Smooth muscle cell (in vitro differentiated cells): ENCODE measurements around the gene BEAN1. TPM values are rescaled to one million over a fixed set of nuclear protein-coding genes. Genes with fewer than 3 reads are reported as not detected.

ENCODE experiments used
- DNase-seq: peaks from one replicate; lab custom pipeline; 2025; ENCODE audit not compliant: unreplicated experiment; lab: John Stamatoyannopoulos, UW
- H2AFZ ChIP-seq: fragments of 200-600 bp; sonication (generic); 2 replicates; pipeline ENCODE4 v1.6.0; 2016; ENCODE audit warnings: antibody characterized with exemption, low read depth, mild to moderate bottlenecking
- H3F3A ChIP-seq: fragments of 200-600 bp; sonication (generic); 2 replicates; pipeline ENCODE4 v1.6.0; 2017; ENCODE audit warnings: antibody characterized with exemption, low read depth
- H3K27ac ChIP-seq: fragments of 200-600 bp; sonication (generic); 2 replicates; pipeline ENCODE4 v1.5.1; 2016; ENCODE audit warnings: low read depth, mild to moderate bottlenecking
- H3K27me3 ChIP-seq: fragments of 200-600 bp; sonication (generic); 2 replicates; pipeline ENCODE4 v1.6.1; 2016; ENCODE audit warnings: low read depth, mild to moderate bottlenecking
- H3K36me3 ChIP-seq: fragments of 200-600 bp; sonication (generic); 2 replicates; pipeline ENCODE4 v1.5.1; 2016; ENCODE audit warnings: low read depth
- H3K4me1 ChIP-seq: fragments of 200-600 bp; sonication (generic); 2 replicates; pipeline ENCODE4 v1.5.1; 2016; ENCODE audit warnings: low read depth
- H3K4me2 ChIP-seq: fragments of 200-600 bp; sonication (generic); 2 replicates; pipeline ENCODE4 v1.6.0; 2016; ENCODE audit warnings: mild to moderate bottlenecking
- H3K4me3 ChIP-seq: fragments of 200-600 bp; sonication (generic); 2 replicates; pipeline ENCODE4 v1.5.1; 2016; ENCODE audit warnings: mild to moderate bottlenecking
- H3K79me2 ChIP-seq: fragments of 200-600 bp; sonication (generic); 2 replicates; pipeline ENCODE4 v1.6.0; 2016; ENCODE audit warnings: low read depth, mild to moderate bottlenecking
- H3K9ac ChIP-seq: fragments of 200-600 bp; sonication (generic); 2 replicates; pipeline ENCODE4 v1.6.0; 2016; ENCODE audit warnings: low read depth
- H3K9me3 ChIP-seq: fragments of 200-600 bp; sonication (generic); replicated peaks from 2 replicates; pipeline ENCODE4 v1.5.1; 2016; ENCODE audit warnings: low read depth
- H4K20me1 ChIP-seq: fragments of 200-600 bp; sonication (generic); 2 replicates; pipeline ENCODE4 v1.6.0; 2016; ENCODE audit warnings: low read depth
- WGBS: methylation state at CpG from one replicate; pipeline ENCODE4 v1.1.7; 2016; ENCODE audit warnings: low lambda C conversion rate; 5-methylcytosine and 5-hydroxymethylcytosine counted together
- polyA plus RNA-seq: library from polyadenylated mRNA; unstranded; fragments of >200 nt; fragmentation: Nextera tagmentation; extraction: Ambion mirVana; gene quantifications from 2 replicates; pipeline ENCODE4 v1.2.1, GENCODE V29; 2016
- total RNA-seq: library from RNA; depleted of rRNA; stranded (reverse); fragments of >200 nt; gene quantifications from 2 replicates; pipeline ENCODE4 v1.2.3, GENCODE V29; 2014
- TF ChIP-seq, protein P1 (sequence below): fragments of 200-600 bp; sonication (generic); IDR thresholded peaks from 2 replicates; pipeline ENCODE4 v1.5.1; 2017; ENCODE audit warnings: borderline replicate concordance, mild to moderate bottlenecking, antibody characterized with exemption; ENCODE audit not compliant: insufficient read depth, poor library complexity, severe bottlenecking

Gene BEAN1
- total and polyA plus RNA-seq, 2 experiments from 2014 or later: 0.94 to 4.9 TPM

GRCh38 chr16:66382171-66382965, 44.7 kb upstream of the BEAN1 start:
- 44% methylated on average over 13 of the region's 13 CpGs for WGBS
- peak overlapping the region; percentile 95 for H3K27ac ChIP-seq
- no peaks in the 10 kb centered on the region for H3K27me3 ChIP-seq
- TF ChIP-seq, protein P1, sequence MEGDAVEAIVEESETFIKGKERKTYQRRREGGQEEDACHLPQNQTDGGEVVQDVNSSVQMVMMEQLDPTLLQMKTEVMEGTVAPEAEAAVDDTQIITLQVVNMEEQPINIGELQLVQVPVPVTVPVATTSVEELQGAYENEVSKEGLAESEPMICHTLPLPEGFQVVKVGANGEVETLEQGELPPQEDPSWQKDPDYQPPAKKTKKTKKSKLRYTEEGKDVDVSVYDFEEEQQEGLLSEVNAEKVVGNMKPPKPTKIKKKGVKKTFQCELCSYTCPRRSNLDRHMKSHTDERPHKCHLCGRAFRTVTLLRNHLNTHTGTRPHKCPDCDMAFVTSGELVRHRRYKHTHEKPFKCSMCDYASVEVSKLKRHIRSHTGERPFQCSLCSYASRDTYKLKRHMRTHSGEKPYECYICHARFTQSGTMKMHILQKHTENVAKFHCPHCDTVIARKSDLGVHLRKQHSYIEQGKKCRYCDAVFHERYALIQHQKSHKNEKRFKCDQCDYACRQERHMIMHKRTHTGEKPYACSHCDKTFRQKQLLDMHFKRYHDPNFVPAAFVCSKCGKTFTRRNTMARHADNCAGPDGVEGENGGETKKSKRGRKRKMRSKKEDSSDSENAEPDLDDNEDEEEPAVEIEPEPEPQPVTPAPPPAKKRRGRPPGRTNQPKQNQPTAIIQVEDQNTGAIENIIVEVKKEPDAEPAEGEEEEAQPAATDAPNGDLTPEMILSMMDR: no peak
- peak overlapping the region; percentile 61 for H3K4me2 ChIP-seq
- H2AFZ ChIP-seq: no peak overlapping the region
- no peaks in the 10 kb centered on the region for H4K20me1 ChIP-seq
- H3K36me3 ChIP-seq: no peaks in the 10 kb centered on the region
- peaks cover 4% of the 10 kb centered on the region for H3K4me1 ChIP-seq
- no peaks in the 10 kb centered on the region for H3F3A ChIP-seq
- H3K4me3 ChIP-seq: no peak overlapping the region
- no peak for DNase-seq
- H3K79me2 ChIP-seq: no peaks in the 10 kb centered on the region
- H3K9me3 ChIP-seq: no peaks in the 10 kb centered on the region
- H3K9ac ChIP-seq: peak overlapping the region; percentile 91

- Histone ChIP-seq H3K4me1 (peaks cover 4% of the 10 kb centered on the region), H3K4me3 (no peak overlapping the region), H3K9ac (peak overlapping the region; percentile 91), H3K79me2 (no peaks in the 10 kb centered on the region), H3K36me3 (no peaks in the 10 kb centered on the region), H3K27ac (peak overlapping the region; percentile 95), H2AFZ (no peak overlapping the region), H4K20me1 (no peaks in the 10 kb centered on the region), H3F3A (no peaks in the 10 kb centered on the region), H3K4me2 (peak overlapping the region; percentile 61), H3K27me3 (no peaks in the 10 kb centered on the region), H3K9me3 (no peaks in the 10 kb centered on the region)
- DNase-seq: no peak
- WGBS: 37% methylated on average over 3 of the region's 3 CpGs
- TF ChIP-seq, protein P1: no peak
Measured at GRCh38 chr16:66382966-66383299, 44.2 kb upstream of the BEAN1 start.

DNA sequence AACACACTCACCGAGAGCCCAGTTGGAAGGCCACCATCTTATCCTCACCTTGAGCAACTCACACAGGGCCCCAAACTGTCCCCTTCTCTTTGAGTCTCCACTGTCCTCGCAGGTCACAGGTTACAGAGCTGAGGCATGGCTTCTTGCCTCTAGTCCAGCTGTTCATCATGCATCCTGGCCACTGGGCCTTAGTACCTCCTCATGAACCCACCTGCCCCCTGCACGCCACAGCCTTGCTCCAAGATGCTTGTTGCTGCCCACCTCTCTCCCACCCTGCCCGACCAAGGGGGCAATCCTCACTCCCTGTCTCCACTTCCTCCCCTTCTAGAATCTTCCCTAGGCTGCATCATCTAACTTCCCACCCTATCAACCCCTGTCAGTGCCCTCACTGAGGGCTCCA, 43.5 kb upstream of the BEAN1 start:
- peak overlapping the region; percentile 95 for H3K27ac ChIP-seq
- H3K9ac ChIP-seq: no peak overlapping the region
- H3K9me3 ChIP-seq: no peaks in the 10 kb centered on the region
- no peaks in the 10 kb centered on the region for H4K20me1 ChIP-seq
- 100% methylated on average over 4 of the region's 4 CpGs for WGBS
- H3K4me3 ChIP-seq: no peak overlapping the region
- H3F3A ChIP-seq: no peaks in the 10 kb centered on the region
- H3K4me1 ChIP-seq: peaks cover 4% of the 10 kb centered on the region
- H3K27me3 ChIP-seq: no peaks in the 10 kb centered on the region
- no peak for DNase-seq
- no peak overlapping the region for H2AFZ ChIP-seq
- peak overlapping the region; percentile 49 for H3K4me2 ChIP-seq
- H3K79me2 ChIP-seq: no peaks in the 10 kb centered on the region
- H3K36me3 ChIP-seq: no peaks in the 10 kb centered on the region
- TF ChIP-seq, protein P1: no peak

- DNase-seq: no peak
- H3K27ac ChIP-seq: no peak overlapping the region
- H2AFZ ChIP-seq: no peak overlapping the region
- H3F3A ChIP-seq: no peaks in the 10 kb centered on the region
- no peaks in the 10 kb centered on the region for H4K20me1 ChIP-seq
- no peak overlapping the region for H3K4me2 ChIP-seq
- no peaks in the 10 kb centered on the region for H3K36me3 ChIP-seq
- H3K9ac ChIP-seq: no peak overlapping the region
- H3K27me3 ChIP-seq: no peaks in the 10 kb centered on the region
- no peak overlapping the region for H3K4me3 ChIP-seq
- TF ChIP-seq, protein P1: no peak
- 96% methylated on average over 4 of the region's 4 CpGs for WGBS
- H3K9me3 ChIP-seq: no peaks in the 10 kb centered on the region
- H3K4me1 ChIP-seq: peaks cover 4% of the 10 kb centered on the region
- no peaks in the 10 kb centered on the region for H3K79me2 ChIP-seq
Measured at GRCh38 chr16:66385415-66385814, 41.7 kb upstream of the BEAN1 start.
